Activated effector memory CD4-positive, alpha-beta T cell treated with anti-CD3 and anti-CD28 coated beads, Interleukin-2, amount 50 U/mL, for 16 hours (primary cell): ENCODE data around the gene H2BK1.

Source experiments
- DNase-seq: peaks from one replicate; pipeline ENCODE4 v3.0.0-alpha.2; 2020

Gene H2BK1

DNA sequence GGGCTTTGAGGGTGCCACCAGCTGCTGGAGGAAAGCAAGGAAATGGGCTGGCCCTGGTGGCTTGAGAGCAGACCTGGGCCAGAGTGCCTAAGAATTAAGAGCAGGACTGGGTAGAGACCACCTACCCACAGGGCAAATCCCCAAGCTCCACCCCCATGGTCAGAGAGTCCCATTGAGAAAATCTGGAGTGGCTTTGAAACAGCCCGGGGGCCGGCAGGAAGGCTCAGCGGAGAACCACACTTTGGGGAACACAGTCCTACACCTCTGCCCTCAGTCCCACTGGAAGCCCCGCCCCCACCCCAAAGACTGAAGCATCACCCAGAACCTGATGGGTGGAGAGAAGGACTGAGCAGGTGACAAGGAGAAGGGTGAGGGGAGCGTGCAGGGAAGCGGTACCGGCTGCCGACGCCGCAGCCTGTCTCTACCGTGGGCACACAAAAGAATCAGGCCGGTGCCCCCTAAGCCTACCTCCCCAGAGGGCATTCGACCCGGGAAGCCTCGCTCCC, 34.6 kb upstream of the H2BK1 start:
- DNase-seq, result no peak

DNA sequence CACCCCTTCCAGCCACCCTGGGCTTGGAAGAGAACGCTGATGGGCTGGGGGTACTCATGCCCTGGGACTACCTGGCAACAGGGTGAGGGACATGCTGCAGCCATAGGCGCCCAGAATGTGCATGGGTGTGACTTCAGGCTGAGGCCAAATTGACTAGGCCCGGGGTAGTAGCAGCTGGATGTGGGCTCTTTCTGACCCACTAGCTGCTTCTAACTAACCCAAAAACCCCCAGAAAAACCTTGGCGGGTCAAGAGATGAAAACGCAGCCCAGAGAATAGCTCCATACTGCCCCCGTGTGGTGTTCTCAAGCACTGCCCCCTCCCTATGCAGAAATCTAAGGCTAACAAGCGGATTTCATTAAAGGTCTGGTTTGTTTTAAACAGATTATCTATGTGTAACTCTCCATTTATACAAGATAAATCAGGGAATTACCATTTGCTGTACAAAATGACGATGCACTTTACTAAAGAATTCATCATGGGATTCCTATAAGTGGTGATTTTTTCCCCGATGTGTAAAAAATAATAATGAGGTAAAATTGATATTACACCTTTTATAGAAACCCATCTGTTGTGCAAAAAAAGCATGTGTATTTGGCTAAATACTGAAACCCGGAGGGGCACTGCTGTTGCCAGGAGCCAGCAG, 34.0 kb upstream of the H2BK1 start:
- peak; percentile 82 for DNase-seq

DNA sequence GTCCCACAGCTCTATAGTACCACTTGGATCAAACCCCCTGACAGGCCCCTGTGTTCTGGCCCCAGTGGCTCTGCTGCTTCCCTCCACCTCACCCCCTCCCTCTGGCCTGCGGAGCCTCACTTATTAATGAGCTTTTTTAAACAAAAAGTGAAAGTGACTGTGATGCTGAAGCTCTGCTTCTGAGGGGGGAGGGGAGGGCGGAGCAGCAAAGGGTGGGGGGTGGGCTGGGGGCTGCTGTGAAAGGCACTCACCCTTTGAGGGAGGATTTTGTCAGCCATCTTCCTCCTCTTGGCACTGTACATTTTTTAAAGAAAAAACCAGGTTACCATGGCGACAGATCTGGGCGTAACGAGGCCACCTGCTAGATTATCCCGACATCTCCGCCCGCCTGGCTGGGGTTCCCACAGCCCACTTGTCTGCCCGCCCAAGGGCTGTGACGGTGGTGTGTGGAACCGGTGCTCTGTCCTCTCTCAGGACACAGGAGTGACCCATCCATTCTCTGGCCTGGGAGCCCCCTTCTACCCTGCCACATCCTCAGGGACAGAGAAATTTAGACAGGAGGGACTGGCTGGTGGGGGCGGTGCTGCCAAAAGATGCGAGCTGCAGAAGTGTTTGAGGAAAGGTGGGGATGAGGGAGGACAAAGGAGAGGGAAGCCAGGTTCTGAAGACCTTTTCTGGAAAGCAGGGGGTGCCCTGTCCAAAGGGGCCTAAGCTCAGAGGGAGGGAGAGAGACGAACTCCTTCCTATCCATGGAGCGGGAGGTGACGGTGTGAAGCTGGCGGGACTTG, 33.3 kb upstream of the H2BK1 start:
- DNase-seq, result peak; percentile 73

DNA sequence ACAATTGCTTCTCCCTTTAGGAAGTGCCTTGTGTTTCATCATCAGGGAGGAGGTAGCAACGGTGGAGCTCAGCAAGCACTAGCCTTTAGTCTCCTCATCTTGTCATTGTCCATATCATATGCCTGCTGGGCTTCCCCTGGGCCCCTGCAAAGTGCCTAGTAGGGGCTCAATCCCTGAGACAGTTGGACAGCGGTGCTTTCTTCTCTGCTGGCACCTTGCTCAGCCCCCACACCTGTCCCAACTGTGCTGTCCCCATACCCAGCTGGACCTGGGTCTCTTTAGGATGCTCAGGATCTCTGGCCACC, 32.7 kb upstream of the H2BK1 start:
- no peak for DNase-seq

DNA sequence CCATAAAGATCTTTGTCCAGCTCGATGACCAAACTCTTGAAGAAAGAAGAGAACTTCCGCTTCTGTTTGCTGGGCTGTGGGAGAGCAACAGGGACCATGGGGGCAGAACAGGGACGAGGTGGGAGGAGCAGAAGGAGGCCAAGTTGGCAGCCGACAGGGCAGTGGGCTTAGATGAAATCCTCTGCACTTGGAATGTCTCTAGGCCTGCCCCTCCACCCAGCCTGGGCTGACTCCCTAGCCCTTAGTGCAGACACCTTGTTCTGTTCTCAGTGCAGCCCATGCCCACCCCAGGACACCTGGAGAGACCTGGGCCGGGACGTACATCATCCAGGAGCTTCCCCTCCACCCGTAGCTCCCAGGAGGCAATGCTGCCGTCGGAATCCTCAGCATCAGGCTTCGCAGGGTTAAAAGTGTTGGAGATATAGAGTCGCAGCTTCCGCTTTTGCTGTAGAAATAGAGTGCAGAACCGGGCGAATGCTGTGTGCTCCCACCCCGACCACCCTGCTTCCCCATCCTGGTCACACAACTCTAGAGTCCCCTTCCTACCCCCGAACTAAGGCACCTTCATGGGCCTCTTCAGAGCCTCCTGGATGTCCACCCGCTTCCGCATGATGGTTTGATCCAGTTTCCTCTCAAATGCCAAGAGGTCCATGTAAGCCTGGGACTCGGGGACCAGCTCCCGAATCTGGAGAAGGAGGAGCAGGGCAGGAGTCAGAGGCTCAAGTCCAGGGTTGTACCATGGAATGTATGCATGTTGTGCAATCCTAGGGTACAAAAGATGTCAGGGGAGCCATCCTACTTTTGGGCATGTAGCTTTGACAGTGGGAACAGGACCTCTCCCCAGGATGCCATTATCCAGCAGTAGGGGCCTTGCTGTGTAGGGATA, 32.1 kb upstream of the H2BK1 start:
- DNase-seq, result no peak

DNA sequence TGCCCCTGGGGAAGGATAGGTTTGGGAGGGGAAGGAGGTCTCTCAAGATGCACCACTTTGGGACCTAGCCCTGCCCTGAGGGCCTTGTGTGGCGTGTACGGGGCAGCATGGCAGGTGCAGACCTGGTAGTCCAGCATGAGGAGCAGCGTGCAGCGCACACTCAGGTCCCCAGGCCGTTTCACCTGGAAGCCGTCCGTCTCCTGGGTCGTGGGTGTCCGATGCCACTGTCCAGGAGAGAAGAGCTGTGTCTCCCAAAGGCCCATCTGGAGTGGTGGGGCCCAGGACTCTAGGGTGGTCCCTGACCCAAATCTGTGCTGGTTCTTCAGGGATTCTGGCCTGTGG, 31.4 kb upstream of the H2BK1 start:
- no peak for DNase-seq

DNA sequence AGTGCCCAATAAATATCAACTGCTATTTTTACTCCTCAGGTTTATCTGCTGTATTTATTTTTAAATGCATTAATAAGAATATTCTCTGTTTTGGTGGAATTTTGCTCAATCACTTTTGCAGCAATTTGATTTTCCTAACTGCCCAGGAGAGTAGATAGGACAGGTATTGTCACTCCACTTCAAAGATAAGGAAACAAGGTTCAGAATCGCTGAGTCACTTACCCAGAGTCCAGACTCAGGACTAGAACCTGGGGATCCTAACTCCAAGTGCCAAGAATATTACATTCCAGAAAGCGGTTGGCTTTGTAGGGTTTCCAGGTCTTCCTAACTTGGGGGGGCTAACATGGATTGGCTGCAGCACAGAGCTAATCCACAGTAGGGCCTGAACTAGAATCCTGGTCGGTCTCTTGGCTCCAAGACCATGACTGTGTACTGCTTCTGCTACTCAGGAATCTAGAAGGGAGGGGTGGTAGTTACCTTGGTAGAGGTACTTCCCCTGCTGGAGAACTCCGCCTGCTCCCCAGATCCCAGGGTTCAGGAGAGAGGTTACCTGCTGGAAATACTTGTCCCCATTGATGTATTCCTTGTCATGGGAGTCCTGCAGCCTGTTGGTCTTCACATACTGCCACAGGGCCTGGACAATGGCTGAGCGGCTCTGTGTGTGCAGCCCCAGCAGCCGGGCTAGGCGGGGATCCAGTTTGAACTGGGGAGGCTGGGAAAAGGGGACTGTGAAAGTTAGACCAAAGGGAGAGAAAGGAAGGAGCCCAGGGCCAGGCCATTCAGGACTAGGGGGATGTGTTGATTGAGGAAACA, 30.9 kb upstream of the H2BK1 start:
- no peak for DNase-seq

DNA sequence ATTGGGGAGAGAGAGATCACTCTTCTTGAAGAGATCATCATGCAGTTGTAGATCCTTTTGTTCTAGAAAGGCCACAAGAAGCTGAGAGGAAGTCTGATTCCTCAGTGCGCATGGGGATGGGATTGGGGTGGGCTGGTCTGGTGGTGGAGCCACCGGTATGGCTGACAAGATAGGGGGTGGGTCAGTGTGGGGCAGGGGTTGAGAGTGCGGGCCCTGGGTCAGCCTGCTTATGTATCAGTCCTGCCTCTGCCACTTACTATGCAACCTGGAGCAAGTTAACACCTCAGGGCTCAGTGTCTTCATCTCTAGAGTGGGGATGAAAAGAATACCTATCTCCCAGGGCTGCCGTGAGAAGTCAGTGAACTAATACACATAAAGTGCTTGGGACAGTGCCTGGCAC, 30.2 kb upstream of the H2BK1 start:
- no peak for DNase-seq

DNA sequence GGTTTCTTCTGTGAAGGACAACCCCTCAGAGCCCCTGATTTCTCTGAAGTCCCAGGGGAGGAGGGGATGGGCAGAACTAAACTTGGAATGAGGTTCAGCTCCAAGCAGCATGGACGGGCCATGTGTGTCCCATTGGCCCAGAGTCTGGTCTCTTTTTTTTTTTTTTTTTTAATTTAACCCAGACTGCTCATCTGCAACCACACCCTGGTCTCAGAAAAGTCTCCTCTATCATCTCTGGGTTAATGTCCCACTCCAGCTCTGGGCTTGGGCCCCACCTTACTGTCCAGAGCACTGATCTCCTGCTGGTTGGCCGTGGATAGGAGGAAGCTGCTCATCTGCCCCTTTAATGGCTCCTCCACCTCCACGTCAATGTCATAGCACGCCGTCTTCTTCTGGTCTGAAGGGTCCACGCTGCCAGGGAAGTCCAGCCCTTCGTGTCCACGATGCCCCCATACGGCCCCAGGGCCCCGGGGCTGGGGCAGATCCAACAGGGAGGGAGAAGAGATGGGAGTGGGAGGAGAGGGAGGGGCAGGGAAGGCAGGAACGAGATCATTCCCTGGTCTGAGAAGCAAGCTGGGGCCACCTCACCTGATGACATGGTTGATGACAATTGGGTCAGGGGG, 29.7 kb upstream of the H2BK1 start:
- no peak for DNase-seq

DNA sequence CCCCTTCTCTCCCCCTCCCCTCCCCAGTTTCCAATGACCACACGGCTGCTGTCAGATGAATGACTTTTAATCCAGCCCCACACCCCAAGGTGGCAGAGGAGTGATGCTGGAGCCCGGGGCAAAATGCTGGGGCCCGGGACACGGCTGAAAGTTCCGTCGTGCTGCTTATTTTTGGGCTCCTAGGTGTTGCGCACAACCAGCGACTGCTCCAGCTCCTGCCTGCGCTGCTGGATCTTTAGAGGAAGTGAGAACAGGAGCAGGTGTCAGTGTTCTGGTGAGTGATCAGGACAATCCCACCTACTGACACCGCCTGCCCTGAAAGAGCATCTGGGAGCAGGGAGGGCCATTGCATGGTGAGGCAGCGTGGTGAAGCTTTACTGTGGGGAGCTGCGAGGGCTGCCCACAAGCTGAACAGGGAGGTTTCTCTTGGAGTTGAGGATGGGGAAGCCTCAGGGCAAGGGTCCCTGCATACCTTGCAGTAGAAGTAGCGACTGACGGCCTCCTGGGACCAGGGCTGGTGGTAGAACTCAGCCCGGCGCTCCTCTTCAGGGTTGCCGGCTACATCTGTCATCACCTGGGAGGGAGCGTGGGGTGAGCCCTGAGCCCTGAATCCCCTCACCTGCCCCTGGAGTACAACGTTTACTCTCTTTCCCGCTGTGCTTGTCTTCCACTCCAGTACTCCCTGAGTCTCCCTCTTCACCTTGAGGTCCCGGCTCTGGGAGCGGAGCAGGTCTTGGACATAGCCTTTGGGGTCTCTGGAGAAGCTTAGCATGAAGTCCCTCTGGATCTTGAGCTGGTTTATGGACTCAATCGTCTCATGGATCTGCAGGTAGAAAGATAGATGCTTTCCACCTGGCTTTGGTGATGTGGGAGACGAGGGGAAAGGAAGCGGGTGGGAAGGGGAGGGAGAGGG, 28.9 kb upstream of the H2BK1 start:
- no peak for DNase-seq

DNA sequence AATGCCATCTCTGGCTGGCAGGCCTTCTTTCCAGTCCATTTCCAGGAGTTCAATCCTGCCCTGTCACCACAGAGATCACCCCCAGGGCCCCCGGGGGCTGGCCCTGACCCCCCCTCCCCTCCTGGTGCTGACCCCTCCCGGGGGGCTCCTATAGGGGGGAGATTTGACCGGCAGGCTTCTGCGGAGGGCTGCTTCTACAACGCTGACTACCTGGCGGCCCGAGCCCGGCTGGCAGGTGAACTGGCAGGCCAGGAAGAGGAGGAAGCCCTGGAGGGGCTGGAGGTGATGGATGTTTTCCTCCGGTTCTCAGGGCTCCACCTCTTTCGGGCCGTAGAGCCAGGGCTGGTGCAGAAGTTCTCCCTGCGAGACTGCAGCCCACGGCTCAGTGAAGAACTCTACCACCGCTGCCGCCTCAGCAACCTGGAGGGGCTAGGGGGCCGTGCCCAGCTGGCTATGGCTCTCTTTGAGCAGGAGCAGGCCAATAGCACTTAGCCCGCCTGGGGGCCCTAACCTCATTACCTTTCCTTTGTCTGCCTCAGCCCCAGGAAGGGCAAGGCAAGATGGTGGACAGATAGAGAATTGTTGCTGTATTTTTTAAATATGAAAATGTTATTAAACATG, 28.0 kb upstream of the H2BK1 start:
- no peak for DNase-seq

DNA sequence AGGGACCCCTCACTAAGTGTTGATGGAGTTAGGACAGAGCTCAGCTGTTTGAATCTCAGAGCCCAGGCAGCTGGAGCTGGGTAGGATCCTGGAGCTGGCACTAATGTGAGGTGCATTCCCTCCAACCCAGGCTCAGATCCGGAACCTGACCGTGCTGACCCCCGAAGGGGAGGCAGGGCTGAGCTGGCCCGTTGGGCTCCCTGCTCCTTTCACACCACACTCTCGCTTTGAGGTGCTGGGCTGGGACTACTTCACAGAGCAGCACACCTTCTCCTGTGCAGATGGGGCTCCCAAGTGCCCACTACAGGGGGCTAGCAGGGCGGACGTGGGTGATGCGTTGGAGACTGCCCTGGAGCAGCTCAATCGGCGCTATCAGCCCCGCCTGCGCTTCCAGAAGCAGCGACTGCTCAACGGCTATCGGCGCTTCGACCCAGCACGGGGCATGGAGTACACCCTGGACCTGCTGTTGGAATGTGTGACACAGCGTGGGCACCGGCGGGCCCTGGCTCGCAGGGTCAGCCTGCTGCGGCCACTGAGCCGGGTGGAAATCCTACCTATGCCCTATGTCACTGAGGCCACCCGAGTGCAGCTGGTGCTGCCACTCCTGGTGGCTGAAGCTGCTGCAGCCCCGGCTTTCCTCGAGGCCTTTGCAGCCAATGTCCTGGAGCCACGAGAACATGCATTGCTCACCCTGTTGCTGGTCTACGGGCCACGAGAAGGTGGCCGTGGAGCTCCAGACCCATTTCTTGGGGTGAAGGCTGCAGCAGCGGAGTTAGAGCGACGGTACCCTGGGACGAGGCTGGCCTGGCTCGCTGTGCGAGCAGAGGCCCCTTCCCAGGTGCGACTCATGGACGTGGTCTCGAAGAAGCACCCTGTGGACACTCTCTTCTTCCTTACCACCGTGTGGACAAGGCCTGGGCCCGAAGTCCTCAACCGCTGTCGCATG, 27.2 kb upstream of the H2BK1 start:
- DNase-seq, result no peak

DNA sequence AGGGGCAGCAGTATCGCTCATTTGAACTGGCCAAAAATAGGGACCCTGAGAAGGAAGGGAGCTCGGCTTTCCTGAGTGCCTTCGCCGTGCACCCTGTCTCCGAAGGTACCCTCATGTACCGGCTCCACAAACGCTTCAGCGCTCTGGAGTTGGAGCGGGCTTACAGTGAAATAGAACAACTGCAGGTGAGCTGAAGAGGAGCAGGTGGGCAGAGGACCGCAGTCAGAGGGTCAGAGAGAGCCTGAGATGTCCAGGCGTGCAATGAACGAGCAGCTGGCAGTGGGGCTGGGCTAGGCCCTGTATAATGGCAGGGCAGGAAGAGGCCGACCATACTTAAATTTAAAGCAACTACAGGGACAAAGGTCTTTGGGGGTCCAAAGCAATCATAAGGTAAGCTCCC, 26.1 kb upstream of the H2BK1 start:
- DNase-seq, result no peak

DNA sequence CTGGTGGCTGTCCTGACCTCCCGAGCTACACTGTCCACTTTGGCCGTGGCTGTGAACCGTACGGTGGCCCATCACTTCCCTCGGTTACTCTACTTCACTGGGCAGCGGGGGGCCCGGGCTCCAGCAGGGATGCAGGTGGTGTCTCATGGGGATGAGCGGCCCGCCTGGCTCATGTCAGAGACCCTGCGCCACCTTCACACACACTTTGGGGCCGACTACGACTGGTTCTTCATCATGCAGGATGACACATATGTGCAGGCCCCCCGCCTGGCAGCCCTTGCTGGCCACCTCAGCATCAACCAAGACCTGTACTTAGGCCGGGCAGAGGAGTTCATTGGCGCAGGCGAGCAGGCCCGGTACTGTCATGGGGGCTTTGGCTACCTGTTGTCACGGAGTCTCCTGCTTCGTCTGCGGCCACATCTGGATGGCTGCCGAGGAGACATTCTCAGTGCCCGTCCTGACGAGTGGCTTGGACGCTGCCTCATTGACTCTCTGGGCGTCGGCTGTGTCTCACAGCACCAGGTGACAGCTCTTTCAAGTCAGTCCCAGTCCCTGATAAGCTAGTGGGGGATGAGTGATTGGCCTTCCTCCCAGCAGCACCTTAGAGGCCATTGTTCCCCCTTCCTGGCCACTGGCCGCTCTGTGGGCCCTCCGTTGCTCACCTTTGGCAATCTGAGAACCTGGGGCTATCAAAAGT, 25.0 kb upstream of the H2BK1 start:
- DNase-seq, result no peak

DNA sequence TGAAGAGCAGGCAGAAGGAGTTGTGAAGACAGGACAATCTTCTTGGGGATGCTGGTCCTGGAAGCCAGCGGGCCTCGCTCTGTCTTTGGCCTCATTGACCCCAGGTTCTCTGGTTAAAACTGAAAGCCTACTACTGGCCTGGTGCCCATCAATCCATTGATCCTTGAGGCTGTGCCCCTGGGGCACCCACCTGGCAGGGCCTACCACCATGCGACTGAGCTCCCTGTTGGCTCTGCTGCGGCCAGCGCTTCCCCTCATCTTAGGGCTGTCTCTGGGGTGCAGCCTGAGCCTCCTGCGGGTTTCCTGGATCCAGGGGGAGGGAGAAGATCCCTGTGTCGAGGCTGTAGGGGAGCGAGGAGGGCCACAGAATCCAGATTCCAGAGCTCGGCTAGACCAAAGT, 23.5 kb upstream of the H2BK1 start:
- no peak for DNase-seq

DNA sequence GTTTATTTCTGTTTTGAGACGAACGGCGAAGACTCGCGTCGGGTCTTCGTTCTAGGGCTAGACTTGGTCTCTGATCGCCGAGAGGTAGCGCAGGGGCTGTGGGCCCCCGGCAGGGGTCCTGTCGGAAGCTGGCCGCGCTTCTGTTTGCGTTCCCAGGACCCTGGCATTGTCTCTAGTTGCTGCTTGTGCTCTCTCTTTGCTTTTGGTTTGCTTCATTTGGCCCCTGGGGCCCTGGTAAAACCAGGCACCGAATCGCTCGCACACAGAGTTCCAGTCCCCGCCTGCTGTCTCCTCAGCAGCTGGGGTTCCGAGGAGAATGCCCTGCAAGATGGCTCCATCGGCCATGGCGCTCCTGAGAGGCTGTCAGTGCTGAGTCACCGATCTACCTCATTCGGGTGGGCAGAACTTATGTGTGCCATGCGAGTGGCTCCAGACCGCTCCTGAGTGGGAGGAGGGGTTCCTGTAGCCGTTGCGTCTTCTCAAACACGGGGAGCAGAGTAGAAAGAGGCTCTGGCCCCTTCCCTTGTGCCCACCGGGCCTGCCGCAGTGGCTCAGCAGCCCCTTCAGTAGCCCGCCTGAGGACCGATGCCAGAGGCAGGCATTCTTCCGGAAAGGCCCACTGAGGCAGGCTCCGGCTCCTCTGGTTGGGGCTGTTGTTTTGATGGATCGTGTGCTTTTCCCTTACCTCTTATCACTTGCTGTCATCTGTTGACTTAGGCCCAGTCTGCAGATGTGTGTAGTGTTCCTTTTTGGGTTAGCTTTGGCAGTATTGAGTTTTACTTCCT, 22.8 kb upstream of the H2BK1 start:
- DNase-seq, result peak; percentile 92

DNA sequence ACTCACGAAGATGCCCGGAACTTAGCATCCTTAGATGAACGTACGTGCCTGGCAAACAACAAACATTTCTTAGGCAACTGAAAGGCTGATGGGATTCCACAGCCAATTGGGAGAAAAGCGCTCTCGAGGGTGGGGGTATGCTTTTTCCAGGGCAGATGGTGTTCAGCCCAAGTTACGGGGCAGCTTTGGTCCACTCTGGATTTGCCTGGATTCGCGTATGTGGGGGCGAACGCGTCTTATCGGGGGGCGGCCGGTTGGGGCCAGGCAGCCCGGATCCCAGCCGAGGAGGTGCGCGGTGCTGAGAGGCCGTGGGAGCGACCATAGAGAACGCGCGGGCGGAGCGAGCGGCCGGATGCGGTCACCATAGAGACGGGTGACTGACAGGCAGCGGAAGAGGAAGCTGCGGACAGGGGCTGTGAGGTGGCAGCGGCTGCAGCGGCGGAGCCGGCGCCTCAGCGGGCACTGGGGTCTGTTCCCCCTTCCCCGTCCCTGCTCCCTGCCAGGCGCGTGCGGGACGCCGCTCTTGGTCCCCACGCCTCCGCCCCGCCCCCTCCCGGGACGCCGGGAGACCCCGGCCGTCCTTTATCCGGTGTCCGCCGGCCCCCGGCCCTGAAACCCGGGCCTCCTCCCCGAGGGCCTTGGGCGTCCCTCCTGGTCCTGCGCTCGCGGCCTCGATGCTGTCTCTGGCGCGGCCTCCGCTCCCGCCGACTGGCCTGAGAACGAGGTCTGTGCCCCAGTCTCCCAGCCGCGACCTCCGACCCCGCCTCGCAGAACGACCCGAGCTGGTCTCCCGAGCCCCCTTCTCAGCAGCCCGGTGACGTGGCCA, 22.0 kb upstream of the H2BK1 start, which contains the start of gene CHPF2:
TSS of gene CHPF2 (plus strand) at position 393 of the 826 bp plus-strand sequence. CDS start 1,529 bp downstream, outside the sequence.
- DNase-seq, result peak; percentile 97
